ENCODE data around the gene AP4M1.

AP4M1 gene

DNA sequence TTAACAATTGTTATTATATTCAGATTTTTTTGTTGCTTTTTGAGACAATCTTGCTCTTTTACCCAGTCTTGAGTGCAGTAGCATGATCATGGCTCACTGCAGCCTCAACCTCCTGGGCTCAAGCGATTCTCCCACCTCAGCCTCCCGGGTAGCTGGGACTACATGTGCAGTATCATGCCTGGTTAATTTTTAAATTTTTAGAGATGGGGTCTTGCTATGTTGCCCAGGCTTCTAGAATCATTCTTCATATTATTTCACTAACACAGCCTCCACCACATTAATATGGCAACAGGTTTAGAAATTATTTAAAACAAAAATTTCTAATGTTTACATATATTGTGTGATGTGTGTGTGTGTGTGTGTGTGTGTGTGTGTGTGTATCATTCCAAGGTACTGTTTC, 45.8 kb downstream of the AP4M1 start:
- DNase-seq: no peak
- H3K9me3 Mint-ChIP-seq: no peaks in the 10 kb centered on the region

DNA sequence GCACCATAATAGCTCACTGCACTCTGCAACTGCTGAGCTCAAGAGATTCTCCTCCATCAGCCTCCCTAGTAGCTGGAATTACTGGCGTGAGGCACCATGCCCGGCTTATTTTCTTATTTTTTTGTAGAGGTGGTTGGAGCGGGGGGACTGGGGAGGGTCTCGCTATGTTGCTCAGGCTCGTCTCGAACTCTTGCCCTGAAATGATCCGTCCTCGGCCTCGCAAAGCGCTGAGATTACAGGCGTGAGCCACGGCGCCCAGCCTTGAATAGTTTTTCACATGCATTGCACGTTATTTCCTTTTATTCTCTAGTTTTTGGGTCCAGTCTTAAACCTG, 46.7 kb downstream of the AP4M1 start:
- H3K9me3 Mint-ChIP-seq: no peaks in the 10 kb centered on the region
- H3K4me1 Mint-ChIP-seq: peaks cover 26% of the 10 kb centered on the region
- H3K27ac Mint-ChIP-seq: peak overlapping the region; percentile 20
- DNase-seq: no peak
- TF ChIP-seq, protein P1, sequence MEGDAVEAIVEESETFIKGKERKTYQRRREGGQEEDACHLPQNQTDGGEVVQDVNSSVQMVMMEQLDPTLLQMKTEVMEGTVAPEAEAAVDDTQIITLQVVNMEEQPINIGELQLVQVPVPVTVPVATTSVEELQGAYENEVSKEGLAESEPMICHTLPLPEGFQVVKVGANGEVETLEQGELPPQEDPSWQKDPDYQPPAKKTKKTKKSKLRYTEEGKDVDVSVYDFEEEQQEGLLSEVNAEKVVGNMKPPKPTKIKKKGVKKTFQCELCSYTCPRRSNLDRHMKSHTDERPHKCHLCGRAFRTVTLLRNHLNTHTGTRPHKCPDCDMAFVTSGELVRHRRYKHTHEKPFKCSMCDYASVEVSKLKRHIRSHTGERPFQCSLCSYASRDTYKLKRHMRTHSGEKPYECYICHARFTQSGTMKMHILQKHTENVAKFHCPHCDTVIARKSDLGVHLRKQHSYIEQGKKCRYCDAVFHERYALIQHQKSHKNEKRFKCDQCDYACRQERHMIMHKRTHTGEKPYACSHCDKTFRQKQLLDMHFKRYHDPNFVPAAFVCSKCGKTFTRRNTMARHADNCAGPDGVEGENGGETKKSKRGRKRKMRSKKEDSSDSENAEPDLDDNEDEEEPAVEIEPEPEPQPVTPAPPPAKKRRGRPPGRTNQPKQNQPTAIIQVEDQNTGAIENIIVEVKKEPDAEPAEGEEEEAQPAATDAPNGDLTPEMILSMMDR (IDR thresholded peaks at IDR 0.05): no peak
- H3K27me3 Mint-ChIP-seq (ENCODE audit: low read depth, poor library complexity): peaks cover 3% of the 10 kb centered on the region
- peaks cover 17% of the 10 kb centered on the region for H3K36me3 Mint-ChIP-seq (ENCODE audit: low read depth)
- H3K4me3 Mint-ChIP-seq: peak overlapping the region; percentile 93

More for the DNA sequence above, 45.8 kb downstream of the AP4M1 start:
- peaks cover 18% of the 10 kb centered on the region for H3K4me1 Mint-ChIP-seq
- H3K27me3 Mint-ChIP-seq (ENCODE audit: low read depth, poor library complexity): peaks cover 3% of the 10 kb centered on the region
- H3K36me3 Mint-ChIP-seq (ENCODE audit: low read depth): peaks cover 9% of the 10 kb centered on the region
- TF ChIP-seq, protein P1 (IDR thresholded peaks at IDR 0.05): no peak
- H3K4me3 Mint-ChIP-seq: no peak overlapping the region
- no peak overlapping the region for H3K27ac Mint-ChIP-seq

- H3K4me1 Mint-ChIP-seq: peaks cover 29% of the 10 kb centered on the region
- peaks cover 17% of the 10 kb centered on the region for H3K36me3 Mint-ChIP-seq (ENCODE audit: low read depth)
- peak within 1 kb of the TSS; percentile 49 for H3K27ac Mint-ChIP-seq
- DNase-seq: peak; percentile 95
- H3K9me3 Mint-ChIP-seq: no peaks in the 10 kb centered on the region
- H3K27me3 Mint-ChIP-seq (ENCODE audit: low read depth, poor library complexity): peaks cover 3% of the 10 kb centered on the region
- TF ChIP-seq, protein P1 (IDR thresholded peaks at IDR 0.05): no peak
- H3K4me3 Mint-ChIP-seq: peak within 1 kb of the TSS; percentile 93
Measured at GRCh38 chr7:100148559-100149328, 47.3 kb downstream of the AP4M1 start, which contains the start of gene LAMTOR4. TSS of gene LAMTOR4 (plus strand) at chr7:100148918. CDS start at chr7:100148973, 55 bp downstream.

- TF ChIP-seq, protein P1 (IDR thresholded peaks at IDR 0.05): no peak
- Mint-ChIP-seq H3K36me3 (ENCODE audit: low read depth) (peaks cover 29% of the 10 kb centered on the region), H3K27me3 (ENCODE audit: low read depth, poor library complexity) (peaks cover under 1% of the 10 kb centered on the region), H3K27ac (peak overlapping the region; percentile 18), H3K9me3 (no peaks in the 10 kb centered on the region), H3K4me3 (no peak overlapping the region), H3K4me1 (peaks cover 56% of the 10 kb centered on the region)
- DNase-seq: no peak
Measured at GRCh38 chr7:100152404-100152803, 51.0 kb downstream of the AP4M1 start.

GRCh38 chr7:100152937-100153666, 51.7 kb downstream of the AP4M1 start:
- Mint-ChIP-seq H3K36me3 (ENCODE audit: low read depth) (peaks cover 29% of the 10 kb centered on the region), H3K27ac (peak overlapping the region; percentile 95), H3K27me3 (ENCODE audit: low read depth, poor library complexity) (peaks cover 2% of the 10 kb centered on the region), H3K4me1 (peaks cover 60% of the 10 kb centered on the region), H3K9me3 (no peaks in the 10 kb centered on the region), H3K4me3 (no peak overlapping the region)
- DNase-seq: no peak
- TF ChIP-seq, protein P1 (IDR thresholded peaks at IDR 0.05): no peak

Data from nephron progenitor cell (in vitro differentiated cells).